ENCODE measurements around the gene TSPY9.
"Not testable (repeated sequence)": the region's sequence is repeated elsewhere in the genome, so short reads cannot be mapped to it uniquely, and the experiment has no call there.

DNA sequence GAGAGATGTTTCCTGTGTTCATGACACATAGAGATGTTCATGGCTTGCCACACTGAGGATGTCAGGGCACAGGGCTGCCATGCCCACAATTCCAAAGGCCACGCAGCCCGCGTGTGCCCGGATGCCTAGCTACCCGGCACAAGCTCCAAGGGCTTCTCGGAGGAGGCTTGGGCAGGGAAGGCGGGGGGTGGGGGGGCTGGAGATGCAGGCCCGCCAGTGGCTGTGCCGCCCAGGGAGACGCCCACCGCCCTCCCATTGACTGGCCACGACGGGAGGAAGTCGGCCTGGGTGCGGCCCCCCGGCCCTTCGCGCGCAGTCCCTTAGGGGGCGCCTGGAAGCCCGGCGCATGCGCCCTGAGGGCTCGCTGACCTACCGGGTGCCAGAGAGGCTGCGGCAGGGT, at the start of gene TSPY9:
- not testable (repeated sequence) for TF ChIP-seq ISL1 (CRISPR knock-in tag; IDR thresholded peaks at IDR 0.05); ZNF8 (CRISPR knock-in tag; IDR thresholded peaks at IDR 0.05); ARNTL (CRISPR knock-in tag; IDR thresholded peaks at IDR 0.05; ENCODE audit: borderline replicate concordance, low read depth); CREB5 (CRISPR knock-in tag; IDR thresholded peaks at IDR 0.05; ENCODE audit: low read depth); PATZ1 (CRISPR knock-in tag; IDR thresholded peaks at IDR 0.05; ENCODE audit: borderline replicate concordance); ESRRG (CRISPR knock-in tag; IDR thresholded peaks at IDR 0.05); BACH2 (CRISPR knock-in tag; IDR thresholded peaks at IDR 0.05; ENCODE audit: borderline replicate concordance); TOX (CRISPR knock-in tag; IDR thresholded peaks at IDR 0.05; ENCODE audit: borderline replicate concordance); ZFP30 (CRISPR knock-in tag; IDR thresholded peaks at IDR 0.05); RARB (CRISPR knock-in tag; IDR thresholded peaks at IDR 0.05); OSR1 (CRISPR knock-in tag; IDR thresholded peaks at IDR 0.05); CSDC2 (CRISPR knock-in tag; IDR thresholded peaks at IDR 0.05); SNAI2 (CRISPR knock-in tag; IDR thresholded peaks at IDR 0.05)
- TF ChIP-seq, protein P1, sequence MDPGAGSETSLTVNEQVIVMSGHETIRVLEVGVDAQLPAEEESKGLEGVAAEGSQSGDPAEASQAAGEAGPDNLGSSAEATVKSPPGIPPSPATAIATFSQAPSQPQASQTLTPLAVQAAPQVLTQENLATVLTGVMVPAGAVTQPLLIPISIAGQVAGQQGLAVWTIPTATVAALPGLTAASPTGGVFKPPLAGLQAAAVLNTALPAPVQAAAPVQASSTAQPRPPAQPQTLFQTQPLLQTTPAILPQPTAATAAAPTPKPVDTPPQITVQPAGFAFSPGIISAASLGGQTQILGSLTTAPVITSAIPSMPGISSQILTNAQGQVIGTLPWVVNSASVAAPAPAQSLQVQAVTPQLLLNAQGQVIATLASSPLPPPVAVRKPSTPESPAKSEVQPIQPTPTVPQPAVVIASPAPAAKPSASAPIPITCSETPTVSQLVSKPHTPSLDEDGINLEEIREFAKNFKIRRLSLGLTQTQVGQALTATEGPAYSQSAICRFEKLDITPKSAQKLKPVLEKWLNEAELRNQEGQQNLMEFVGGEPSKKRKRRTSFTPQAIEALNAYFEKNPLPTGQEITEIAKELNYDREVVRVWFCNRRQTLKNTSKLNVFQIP (CRISPR knock-in tag; IDR thresholded peaks at IDR 0.05; ENCODE audit: borderline replicate concordance, low read depth) = not testable (repeated sequence)

Measured in SK-N-SH treated with all-trans-retinoic acid at 6 μM for 48 hours (cell line).